HepG2 (cell line): Measurements from ENCODE around the gene DSC2. TPM values are rescaled to one million over a fixed set of nuclear protein-coding genes. Genes with fewer than 3 reads are reported as not detected.

Source experiments
- HCFC1 ChIP-seq: fragments of 150-350 bp; IDR thresholded peaks from 2 replicates; pipeline ENCODE4 v1.6.1; 2014; ENCODE audit warnings: low read depth, low read length
- ISL2 ChIP-seq: sonication (generic); formaldehyde crosslinking; IDR thresholded peaks from 2 replicates; pipeline ENCODE4 v1.5.0; 2020; ENCODE audit warnings: missing genetic modification reagents
- polyA plus RNA-seq, 8 experiments: library from polyadenylated mRNA; depleted of rRNA in 3 of 8; stranded (reverse) in 7 of 8; unstranded in 1 of 8; fragments of >200 nt; fragmentation: Illumina TruSeq in 4 of 8; extraction: Trizol in 4 of 8; gene quantifications; 2 replicates each; pipeline versions ENCODE4 v1.2.1 to v1.2.3, GENCODE V29; 2011 to 2016; ENCODE audit warnings: low read depth in 4 of 8, missing spikeins in 1 of 8, mixed read lengths in 1 of 8; ENCODE audit not compliant: insufficient read depth in 1 of 8
- total RNA-seq, 5 experiments: library from RNA; depleted of rRNA; stranded (reverse); fragments of >200 nt; fragmentation: Illumina TruSeq; extraction: Trizol; gene quantifications; 2 replicates each; pipeline ENCODE4 v1.2.3, GENCODE V29; 2016; ENCODE audit warnings: low read depth in 1 of 5
- TF ChIP-seq, protein P1 (sequence below): sonication (generic); formaldehyde crosslinking; IDR thresholded peaks from 2 replicates; pipeline ENCODE4 v1.5.0; 2020; ENCODE audit warnings: mild to moderate bottlenecking, missing genetic modification reagents
- TF ChIP-seq, protein P2 (sequence below): IDR thresholded peaks from 2 replicates; pipeline ENCODE4 v1.6.1; 2016
- TF ChIP-seq, protein P3 (sequence below): sonication (generic); formaldehyde crosslinking; IDR thresholded peaks from 2 replicates; pipeline ENCODE4 v1.4.0; 2020; ENCODE audit warnings: missing genetic modification reagents
- TF ChIP-seq, protein P4 (sequence below): sonication (generic); formaldehyde crosslinking; IDR thresholded peaks from 2 replicates; pipeline ENCODE4 v1.4.0; 2020; ENCODE audit warnings: missing genetic modification reagents, borderline replicate concordance
- TF ChIP-seq, protein P5 (sequence below): sonication (generic); formaldehyde crosslinking; IDR thresholded peaks from 2 replicates; pipeline ENCODE4 v1.8.0; 2022; ENCODE audit warnings: missing genetic modification reagents, mild to moderate bottlenecking, inconsistent platforms, borderline replicate concordance
- TF ChIP-seq, protein P6 (sequence below): sonication (generic); formaldehyde crosslinking; IDR thresholded peaks from 2 replicates; pipeline ENCODE4 v1.4.0; 2020; ENCODE audit warnings: missing genetic modification reagents, borderline replicate concordance
- TF ChIP-seq, protein P7 (sequence below): sonication (generic); formaldehyde crosslinking; IDR thresholded peaks from 2 replicates; pipeline ENCODE4 v1.5.0; 2020; ENCODE audit warnings: mild to moderate bottlenecking, missing genetic modification reagents

Gene DSC2
- total and polyA plus RNA-seq, 2 of the 13 experiments (the other 11 are each of a cell fraction or from before 2014, with no cell fraction given) = 7.2 to 24.9 TPM

DNA sequence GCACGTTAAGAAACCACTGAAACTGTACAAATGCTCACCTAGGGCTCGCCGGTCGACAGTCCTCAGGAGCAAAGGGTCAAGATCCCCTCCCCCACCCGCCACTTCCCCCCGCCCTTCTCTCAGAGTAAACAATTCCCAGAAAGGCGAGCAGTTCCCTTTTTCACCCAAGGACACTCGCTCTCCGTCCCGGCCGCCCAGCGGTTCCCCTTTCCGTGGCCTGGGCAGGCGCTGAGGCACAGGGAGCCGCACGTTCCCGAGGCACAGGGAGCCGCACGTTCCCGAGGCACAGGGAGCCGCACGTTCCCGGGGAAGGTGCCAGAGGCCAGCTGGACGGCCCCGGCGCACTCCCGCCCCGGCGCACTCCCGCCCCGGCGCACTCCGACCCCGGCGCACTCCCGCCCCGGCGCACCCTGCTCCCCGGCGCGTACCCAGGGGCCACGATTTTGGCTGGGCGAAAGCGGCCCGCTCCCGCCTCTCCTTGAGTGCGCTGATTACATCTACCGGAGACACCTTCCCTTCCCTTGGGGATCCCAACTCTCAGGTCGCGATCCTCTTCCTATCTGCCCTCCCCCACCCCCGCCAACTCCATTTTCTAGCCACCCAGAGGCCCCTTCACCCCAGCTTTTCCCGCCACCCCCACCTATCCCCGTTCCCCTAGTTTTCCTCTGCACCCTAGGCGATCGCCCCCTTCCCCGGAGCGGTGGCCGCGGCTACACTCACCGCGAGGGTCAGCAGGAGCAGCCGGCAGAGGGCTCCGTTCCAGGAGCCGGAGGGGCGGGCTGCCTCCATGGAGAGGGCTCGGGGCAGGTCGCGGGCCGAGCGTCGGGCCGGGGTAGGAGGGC lies 817 bp downstream of the DSC2 start (continued):
- TF ChIP-seq, protein P1, sequence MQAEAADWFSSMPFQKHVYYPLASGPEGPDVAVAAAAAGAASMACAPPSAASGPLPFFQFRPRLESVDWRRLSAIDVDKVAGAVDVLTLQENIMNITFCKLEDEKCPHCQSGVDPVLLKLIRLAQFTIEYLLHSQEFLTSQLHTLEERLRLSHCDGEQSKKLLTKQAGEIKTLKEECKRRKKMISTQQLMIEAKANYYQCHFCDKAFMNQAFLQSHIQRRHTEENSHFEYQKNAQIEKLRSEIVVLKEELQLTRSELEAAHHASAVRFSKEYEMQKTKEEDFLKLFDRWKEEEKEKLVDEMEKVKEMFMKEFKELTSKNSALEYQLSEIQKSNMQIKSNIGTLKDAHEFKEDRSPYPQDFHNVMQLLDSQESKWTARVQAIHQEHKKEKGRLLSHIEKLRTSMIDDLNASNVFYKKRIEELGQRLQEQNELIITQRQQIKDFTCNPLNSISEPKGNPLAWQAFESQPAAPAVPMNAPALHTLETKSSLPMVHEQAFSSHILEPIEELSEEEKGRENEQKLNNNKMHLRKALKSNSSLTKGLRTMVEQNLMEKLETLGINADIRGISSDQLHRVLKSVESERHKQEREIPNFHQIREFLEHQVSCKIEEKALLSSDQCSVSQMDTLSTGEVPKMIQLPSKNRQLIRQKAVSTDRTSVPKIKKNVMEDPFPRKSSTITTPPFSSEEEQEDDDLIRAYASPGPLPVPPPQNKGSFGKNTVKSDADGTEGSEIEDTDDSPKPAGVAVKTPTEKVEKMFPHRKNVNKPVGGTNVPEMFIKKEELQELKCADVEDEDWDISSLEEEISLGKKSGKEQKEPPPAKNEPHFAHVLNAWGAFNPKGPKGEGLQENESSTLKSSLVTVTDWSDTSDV (CRISPR knock-in tag) = no peak
- TF ChIP-seq, protein P2, sequence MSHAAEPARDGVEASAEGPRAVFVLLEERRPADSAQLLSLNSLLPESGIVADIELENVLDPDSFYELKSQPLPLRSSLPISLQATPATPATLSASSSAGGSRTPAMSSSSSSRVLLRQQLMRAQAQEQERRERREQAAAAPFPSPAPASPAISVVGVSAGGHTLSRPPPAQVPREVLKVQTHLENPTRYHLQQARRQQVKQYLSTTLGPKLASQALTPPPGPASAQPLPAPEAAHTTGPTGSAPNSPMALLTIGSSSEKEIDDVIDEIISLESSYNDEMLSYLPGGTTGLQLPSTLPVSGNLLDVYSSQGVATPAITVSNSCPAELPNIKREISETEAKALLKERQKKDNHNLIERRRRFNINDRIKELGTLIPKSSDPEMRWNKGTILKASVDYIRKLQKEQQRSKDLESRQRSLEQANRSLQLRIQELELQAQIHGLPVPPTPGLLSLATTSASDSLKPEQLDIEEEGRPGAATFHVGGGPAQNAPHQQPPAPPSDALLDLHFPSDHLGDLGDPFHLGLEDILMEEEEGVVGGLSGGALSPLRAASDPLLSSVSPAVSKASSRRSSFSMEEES (CRISPR knock-in tag) = no peak
- TF ChIP-seq, protein P3, sequence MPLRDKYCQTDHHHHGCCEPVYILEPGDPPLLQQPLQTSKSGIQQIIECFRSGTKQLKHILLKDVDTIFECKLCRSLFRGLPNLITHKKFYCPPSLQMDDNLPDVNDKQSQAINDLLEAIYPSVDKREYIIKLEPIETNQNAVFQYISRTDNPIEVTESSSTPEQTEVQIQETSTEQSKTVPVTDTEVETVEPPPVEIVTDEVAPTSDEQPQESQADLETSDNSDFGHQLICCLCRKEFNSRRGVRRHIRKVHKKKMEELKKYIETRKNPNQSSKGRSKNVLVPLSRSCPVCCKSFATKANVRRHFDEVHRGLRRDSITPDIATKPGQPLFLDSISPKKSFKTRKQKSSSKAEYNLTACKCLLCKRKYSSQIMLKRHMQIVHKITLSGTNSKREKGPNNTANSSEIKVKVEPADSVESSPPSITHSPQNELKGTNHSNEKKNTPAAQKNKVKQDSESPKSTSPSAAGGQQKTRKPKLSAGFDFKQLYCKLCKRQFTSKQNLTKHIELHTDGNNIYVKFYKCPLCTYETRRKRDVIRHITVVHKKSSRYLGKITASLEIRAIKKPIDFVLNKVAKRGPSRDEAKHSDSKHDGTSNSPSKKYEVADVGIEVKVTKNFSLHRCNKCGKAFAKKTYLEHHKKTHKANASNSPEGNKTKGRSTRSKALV (CRISPR knock-in tag) = no peak
- TF ChIP-seq, protein P4, sequence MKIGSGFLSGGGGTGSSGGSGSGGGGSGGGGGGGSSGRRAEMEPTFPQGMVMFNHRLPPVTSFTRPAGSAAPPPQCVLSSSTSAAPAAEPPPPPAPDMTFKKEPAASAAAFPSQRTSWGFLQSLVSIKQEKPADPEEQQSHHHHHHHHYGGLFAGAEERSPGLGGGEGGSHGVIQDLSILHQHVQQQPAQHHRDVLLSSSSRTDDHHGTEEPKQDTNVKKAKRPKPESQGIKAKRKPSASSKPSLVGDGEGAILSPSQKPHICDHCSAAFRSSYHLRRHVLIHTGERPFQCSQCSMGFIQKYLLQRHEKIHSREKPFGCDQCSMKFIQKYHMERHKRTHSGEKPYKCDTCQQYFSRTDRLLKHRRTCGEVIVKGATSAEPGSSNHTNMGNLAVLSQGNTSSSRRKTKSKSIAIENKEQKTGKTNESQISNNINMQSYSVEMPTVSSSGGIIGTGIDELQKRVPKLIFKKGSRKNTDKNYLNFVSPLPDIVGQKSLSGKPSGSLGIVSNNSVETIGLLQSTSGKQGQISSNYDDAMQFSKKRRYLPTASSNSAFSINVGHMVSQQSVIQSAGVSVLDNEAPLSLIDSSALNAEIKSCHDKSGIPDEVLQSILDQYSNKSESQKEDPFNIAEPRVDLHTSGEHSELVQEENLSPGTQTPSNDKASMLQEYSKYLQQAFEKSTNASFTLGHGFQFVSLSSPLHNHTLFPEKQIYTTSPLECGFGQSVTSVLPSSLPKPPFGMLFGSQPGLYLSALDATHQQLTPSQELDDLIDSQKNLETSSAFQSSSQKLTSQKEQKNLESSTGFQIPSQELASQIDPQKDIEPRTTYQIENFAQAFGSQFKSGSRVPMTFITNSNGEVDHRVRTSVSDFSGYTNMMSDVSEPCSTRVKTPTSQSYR (CRISPR knock-in tag) = peak; percentile 88
- TF ChIP-seq, protein P5, sequence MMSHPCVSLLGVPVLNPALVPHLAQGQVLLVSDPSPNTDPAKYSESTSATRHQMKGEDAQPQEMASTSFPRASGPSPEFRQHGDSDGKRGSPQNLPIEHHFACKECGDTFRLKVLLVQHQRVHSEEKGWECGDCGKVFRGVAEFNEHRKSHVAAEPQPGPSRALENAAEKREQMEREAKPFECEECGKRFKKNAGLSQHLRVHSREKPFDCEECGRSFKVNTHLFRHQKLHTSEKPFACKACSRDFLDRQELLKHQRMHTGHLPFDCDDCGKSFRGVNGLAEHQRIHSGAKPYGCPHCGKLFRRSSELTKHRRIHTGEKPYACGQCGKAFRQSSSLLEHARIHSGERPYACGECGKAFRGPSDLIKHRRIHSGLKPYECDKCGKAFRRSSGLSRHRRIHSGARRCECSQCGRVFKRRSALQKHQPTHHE (CRISPR knock-in tag) = no peak
- TF ChIP-seq HCFC1 (no peak), ISL2 (no peak)
- TF ChIP-seq, protein P6, sequence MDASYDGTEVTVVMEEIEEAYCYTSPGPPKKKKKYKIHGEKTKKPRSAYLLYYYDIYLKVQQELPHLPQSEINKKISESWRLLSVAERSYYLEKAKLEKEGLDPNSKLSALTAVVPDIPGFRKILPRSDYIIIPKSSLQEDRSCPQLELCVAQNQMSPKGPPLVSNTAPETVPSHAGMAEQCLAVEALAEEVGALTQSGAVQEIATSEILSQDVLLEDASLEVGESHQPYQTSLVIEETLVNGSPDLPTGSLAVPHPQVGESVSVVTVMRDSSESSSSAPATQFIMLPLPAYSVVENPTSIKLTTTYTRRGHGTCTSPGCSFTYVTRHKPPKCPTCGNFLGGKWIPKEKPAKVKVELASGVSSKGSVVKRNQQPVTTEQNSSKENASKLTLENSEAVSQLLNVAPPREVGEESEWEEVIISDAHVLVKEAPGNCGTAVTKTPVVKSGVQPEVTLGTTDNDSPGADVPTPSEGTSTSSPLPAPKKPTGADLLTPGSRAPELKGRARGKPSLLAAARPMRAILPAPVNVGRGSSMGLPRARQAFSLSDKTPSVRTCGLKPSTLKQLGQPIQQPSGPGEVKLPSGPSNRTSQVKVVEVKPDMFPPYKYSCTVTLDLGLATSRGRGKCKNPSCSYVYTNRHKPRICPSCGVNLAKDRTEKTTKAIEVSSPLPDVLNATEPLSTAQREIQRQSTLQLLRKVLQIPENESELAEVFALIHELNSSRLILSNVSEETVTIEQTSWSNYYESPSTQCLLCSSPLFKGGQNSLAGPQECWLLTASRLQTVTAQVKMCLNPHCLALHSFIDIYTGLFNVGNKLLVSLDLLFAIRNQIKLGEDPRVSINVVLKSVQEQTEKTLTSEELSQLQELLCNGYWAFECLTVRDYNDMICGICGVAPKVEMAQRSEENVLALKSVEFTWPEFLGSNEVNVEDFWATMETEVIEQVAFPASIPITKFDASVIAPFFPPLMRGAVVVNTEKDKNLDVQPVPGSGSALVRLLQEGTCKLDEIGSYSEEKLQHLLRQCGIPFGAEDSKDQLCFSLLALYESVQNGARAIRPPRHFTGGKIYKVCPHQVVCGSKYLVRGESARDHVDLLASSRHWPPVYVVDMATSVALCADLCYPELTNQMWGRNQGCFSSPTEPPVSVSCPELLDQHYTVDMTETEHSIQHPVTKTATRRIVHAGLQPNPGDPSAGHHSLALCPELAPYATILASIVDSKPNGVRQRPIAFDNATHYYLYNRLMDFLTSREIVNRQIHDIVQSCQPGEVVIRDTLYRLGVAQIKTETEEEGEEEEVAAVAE (CRISPR knock-in tag) = no peak
- TF ChIP-seq, protein P7, sequence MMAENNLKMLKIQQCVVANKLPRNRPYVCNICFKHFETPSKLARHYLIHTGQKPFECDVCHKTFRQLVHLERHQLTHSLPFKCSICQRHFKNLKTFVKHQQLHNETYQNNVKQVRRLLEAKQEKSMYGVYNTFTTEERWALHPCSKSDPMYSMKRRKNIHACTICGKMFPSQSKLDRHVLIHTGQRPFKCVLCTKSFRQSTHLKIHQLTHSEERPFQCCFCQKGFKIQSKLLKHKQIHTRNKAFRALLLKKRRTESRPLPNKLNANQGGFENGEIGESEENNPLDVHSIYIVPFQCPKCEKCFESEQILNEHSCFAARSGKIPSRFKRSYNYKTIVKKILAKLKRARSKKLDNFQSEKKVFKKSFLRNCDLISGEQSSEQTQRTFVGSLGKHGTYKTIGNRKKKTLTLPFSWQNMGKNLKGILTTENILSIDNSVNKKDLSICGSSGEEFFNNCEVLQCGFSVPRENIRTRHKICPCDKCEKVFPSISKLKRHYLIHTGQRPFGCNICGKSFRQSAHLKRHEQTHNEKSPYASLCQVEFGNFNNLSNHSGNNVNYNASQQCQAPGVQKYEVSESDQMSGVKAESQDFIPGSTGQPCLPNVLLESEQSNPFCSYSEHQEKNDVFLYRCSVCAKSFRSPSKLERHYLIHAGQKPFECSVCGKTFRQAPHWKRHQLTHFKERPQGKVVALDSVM (CRISPR knock-in tag) = no peak; the same call in 1 of the 2 replicates
